GM08714 (cell line): ENCODE results near the gene CAMLG.

Source experiments
- H3K4me3 ChIP-seq: fragments of 200-500 bp; sonication (Bioruptor generic); 2 replicates; pipeline ENCODE4 v1.5.1; 2014; ENCODE audit warnings: mild to moderate bottlenecking, low read length, inconsistent platforms
- ZNF274 ChIP-seq: IDR thresholded peaks from 2 replicates; pipeline ENCODE4 v1.6.1; 2012; ENCODE audit warnings: mild to moderate bottlenecking, low read depth, low read length

CAMLG gene

GRCh38 chr5:134798468-134798867 lies 60.1 kb downstream of the CAMLG start:
- no peak for TF ChIP-seq ZNF274
- no peak overlapping the region for H3K4me3 ChIP-seq
